HEK293 (cell line): Measurements from ENCODE around the gene GALNT10.

ENCODE experiments used
- CTCF ChIA-PET: fragments of 350-600 bp; formaldehyde crosslinking; extraction: SDS; loops from one replicate; lab custom pipeline; 2021; ENCODE audit warnings: antibody characterized with exemption; lab: Yijun Ruan, JAX
- POLR2A ChIA-PET: fragments of 300-600 bp; formaldehyde crosslinking; extraction: SDS; loops from one replicate; lab custom pipeline; 2020; ENCODE audit warnings: antibody characterized with exemption, inconsistent platforms; lab: Yijun Ruan, JAX
- H3K27ac ChIP-seq: fragments of 200-500 bp; sonication (Bioruptor generic); 2 replicates; pipeline ENCODE4 v1.5.1; 2014; ENCODE audit warnings: low read depth, low read length, control low read depth, inconsistent platforms; ENCODE audit errors: extremely low read depth
- H3K36me3 ChIP-seq, 2 experiments: fragments of 200-500 bp in 1 of 2; sonication (Bioruptor generic) in 1 of 2; 1 replicate in 1 of 2; 2 replicates in 1 of 2; pipeline ENCODE4 v1.5.1; 2014 to 2017; ENCODE audit warnings: inconsistent platforms in 2 of 2, low read length in 2 of 2; ENCODE audit not compliant: control insufficient read depth in 2 of 2, insufficient read depth in 1 of 2
- H3K4me1 ChIP-seq: fragments of 200-500 bp; sonication (Bioruptor generic); 2 replicates; pipeline ENCODE4 v1.5.1; 2014; ENCODE audit warnings: mild to moderate bottlenecking, low read length, inconsistent platforms; ENCODE audit not compliant: control insufficient read depth, insufficient read depth
- H3K4me3 ChIP-seq: 2 replicates; pipeline ENCODE4 v1.5.1; 2011; ENCODE audit warnings: low read depth, mild to moderate bottlenecking, control low read depth, low read length, moderate library complexity
- H3K9me3 ChIP-seq: fragments of 200-500 bp; sonication (Bioruptor generic); 2 replicates; pipeline ENCODE4 v1.5.1; 2014; ENCODE audit warnings: low read depth, low read length, inconsistent platforms; ENCODE audit not compliant: control insufficient read depth, insufficient read depth
- BCL11B ChIP-seq: fragments of 450-650 bp; formaldehyde crosslinking; IDR thresholded peaks from 2 replicates; pipeline ENCODE4 v1.5.1; 2016; ENCODE audit warnings: low read depth, missing biosample characterization, missing genetic modification characterization
- GLIS1 ChIP-seq: fragments of 450-650 bp; formaldehyde crosslinking; IDR thresholded peaks from 2 replicates; pipeline ENCODE4 v1.5.1; 2016; ENCODE audit warnings: missing biosample characterization, missing genetic modification characterization
- KLF8 ChIP-seq: fragments of 450-650 bp; formaldehyde crosslinking; IDR thresholded peaks from 2 replicates; pipeline ENCODE4 v1.5.1; 2016; ENCODE audit warnings: missing biosample characterization, missing genetic modification characterization
- SP2 ChIP-seq: fragments of 450-650 bp; formaldehyde crosslinking; IDR thresholded peaks from 2 replicates; pipeline ENCODE4 v1.5.1; 2016; ENCODE audit warnings: missing biosample characterization, missing genetic modification characterization
- ZBTB17 ChIP-seq: fragments of 450-650 bp; formaldehyde crosslinking; IDR thresholded peaks from 2 replicates; pipeline ENCODE4 v1.5.1; 2016; ENCODE audit warnings: missing biosample characterization, missing genetic modification characterization
- ZBTB8A ChIP-seq: fragments of 450-650 bp; formaldehyde crosslinking; IDR thresholded peaks from 2 replicates; pipeline ENCODE4 v1.5.1; 2016; ENCODE audit warnings: missing biosample characterization, missing genetic modification characterization
- ZNF10 ChIP-seq: fragments of 450-650 bp; formaldehyde crosslinking; IDR thresholded peaks from 2 replicates; pipeline ENCODE4 v1.5.1; 2017; ENCODE audit warnings: missing biosample characterization, missing genetic modification characterization
- ZNF26 ChIP-seq: fragments of 450-650 bp; formaldehyde crosslinking; IDR thresholded peaks from 2 replicates; pipeline ENCODE4 v1.5.1; 2016; ENCODE audit warnings: missing biosample characterization, missing genetic modification characterization
- ZNF274 ChIP-seq, 2 experiments: fragments of 200-500 bp in 1 of 2; fragments of 450-650 bp in 1 of 2; sonication (Bioruptor generic) in 1 of 2; formaldehyde crosslinking in 1 of 2; IDR thresholded peaks; 2 replicates each; pipeline versions ENCODE4 v1.5.1 to v1.6.1; 2014 to 2016; ENCODE audit warnings: borderline replicate concordance in 1 of 2, inconsistent platforms in 1 of 2, low read length in 1 of 2, missing biosample characterization in 1 of 2, missing genetic modification characterization in 1 of 2
- ZNF416 ChIP-seq: fragments of 450-650 bp; formaldehyde crosslinking; IDR thresholded peaks from 2 replicates; pipeline ENCODE4 v1.5.1; 2016; ENCODE audit warnings: missing biosample characterization, missing genetic modification characterization
- ZNF423 ChIP-seq: fragments of 450-650 bp; formaldehyde crosslinking; IDR thresholded peaks from 2 replicates; pipeline ENCODE4 v1.5.1; 2016; ENCODE audit warnings: missing biosample characterization, missing genetic modification characterization
- ZNF549 ChIP-seq: fragments of 450-650 bp; IDR thresholded peaks from 2 replicates; pipeline ENCODE4 v1.5.1; 2018; ENCODE audit warnings: missing biosample characterization, missing genetic modification characterization, mild to moderate bottlenecking, inconsistent platforms, moderate library complexity
- ZNF561 ChIP-seq: fragments of 450-650 bp; IDR thresholded peaks from 2 replicates; pipeline ENCODE4 v1.5.1; 2018; ENCODE audit warnings: missing biosample characterization, missing genetic modification characterization, borderline replicate concordance
- ZNF600 ChIP-seq: fragments of 450-650 bp; formaldehyde crosslinking; IDR thresholded peaks from 2 replicates; pipeline ENCODE4 v1.5.1; 2016; ENCODE audit warnings: missing biosample characterization, missing genetic modification characterization
- ZNF747 ChIP-seq: fragments of 450-650 bp; formaldehyde crosslinking; IDR thresholded peaks from 2 replicates; pipeline ENCODE4 v1.5.1; 2016; ENCODE audit warnings: missing biosample characterization, missing genetic modification characterization
- ZNF776 ChIP-seq: fragments of 450-650 bp; formaldehyde crosslinking; IDR thresholded peaks from 2 replicates; pipeline ENCODE4 v1.5.0; 2017; ENCODE audit warnings: missing biosample characterization, missing genetic modification characterization, borderline replicate concordance
- ZSCAN16 ChIP-seq: fragments of 450-650 bp; formaldehyde crosslinking; IDR thresholded peaks from 2 replicates; pipeline ENCODE4 v1.5.1; 2016; ENCODE audit warnings: missing biosample characterization, missing genetic modification characterization
- TF ChIP-seq, protein P1 (sequence below): fragments of 450-650 bp; formaldehyde crosslinking; conservative IDR thresholded peaks from 2 replicates; pipeline ENCODE4 v1.5.1; 2016; ENCODE audit warnings: low read depth, missing biosample characterization, missing genetic modification characterization
- TF ChIP-seq, protein P2 (sequence below): fragments of 450-650 bp; formaldehyde crosslinking; IDR thresholded peaks from 2 replicates; pipeline ENCODE4 v1.5.1; 2016; ENCODE audit warnings: missing biosample characterization, missing genetic modification characterization
- TF ChIP-seq, protein P3 (sequence below): fragments of 450-650 bp; formaldehyde crosslinking; IDR thresholded peaks from 2 replicates; pipeline ENCODE4 v1.5.1; 2016; ENCODE audit warnings: missing biosample characterization, missing genetic modification characterization, borderline replicate concordance

Gene GALNT10

DNA sequence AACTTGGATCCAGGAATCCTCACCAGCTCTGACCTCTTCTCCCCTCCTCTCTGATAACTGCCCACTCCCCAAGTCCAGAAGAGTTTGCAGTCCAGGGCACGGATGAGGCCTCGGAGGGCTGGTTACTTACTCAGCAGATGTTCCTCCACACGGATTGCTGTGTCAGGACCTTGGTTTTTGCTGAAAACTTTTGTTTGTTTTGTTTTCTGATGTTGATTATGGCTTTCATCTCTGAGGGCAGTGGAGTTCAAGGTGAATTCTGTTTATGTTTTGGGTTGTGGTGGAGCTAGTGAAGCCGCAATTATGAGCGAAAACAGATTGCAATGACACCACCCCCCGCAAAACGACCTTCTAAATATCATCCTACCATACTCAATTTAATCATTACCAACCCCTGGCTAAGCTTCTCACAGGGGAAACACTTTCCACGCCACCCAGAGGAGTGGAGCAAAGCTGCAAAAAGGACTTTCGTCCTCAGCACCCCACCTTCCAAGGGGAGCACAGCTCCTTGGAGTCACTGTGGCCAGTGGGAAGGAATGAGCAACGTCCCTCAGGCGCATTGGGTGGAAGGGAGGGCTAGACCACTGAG is 162.5 kb downstream of the GALNT10 start (continued):
- TF ChIP-seq ZNF10 (tag by site-specific recombination): no peak
- no peak for TF ChIP-seq ZNF416
- no peak for TF ChIP-seq BCL11B
- TF ChIP-seq ZNF423: no peak
- no peak for TF ChIP-seq ZBTB8A (tag by site-specific recombination)

DNA sequence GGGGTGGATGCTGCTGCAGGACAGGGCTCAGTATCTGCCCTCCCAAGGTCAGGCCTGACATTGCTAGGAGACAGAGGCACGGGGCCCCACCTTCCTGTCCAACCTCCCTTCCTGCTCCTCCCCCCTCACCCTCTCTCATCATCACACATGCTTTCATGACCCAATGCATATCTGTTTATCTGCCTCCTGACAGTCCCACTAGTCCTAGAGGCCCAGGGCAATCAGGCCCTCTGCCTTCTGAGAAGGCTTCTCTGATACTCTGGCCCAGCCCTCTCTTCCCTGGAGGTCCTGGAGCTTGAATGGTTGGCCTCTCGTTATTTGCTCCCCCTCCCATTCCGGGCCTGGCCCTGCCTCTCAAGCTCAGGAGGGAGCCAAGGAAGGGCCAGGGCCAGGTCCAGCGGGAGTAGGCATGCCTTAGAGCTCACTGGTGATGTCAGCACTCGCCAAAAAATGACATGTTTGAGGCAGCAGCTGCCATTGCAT is 164.6 kb downstream of the GALNT10 start:
- Histone ChIP-seq H3K27ac (no peak overlapping the region), H3K36me3 (no peaks in the 10 kb centered on the region), H3K9me3 (no peaks in the 10 kb centered on the region), H3K4me3 (no peak overlapping the region), H3K4me1 (no peaks in the 10 kb centered on the region)
- ChIA-PET CTCF (no interaction called here), POLR2A (no interaction called here)
- TF ChIP-seq ZBTB17: no peak
- peak; percentile 14; the same call in 1 of the 2 replicates for TF ChIP-seq GLIS1 (tag by site-specific recombination)

DNA sequence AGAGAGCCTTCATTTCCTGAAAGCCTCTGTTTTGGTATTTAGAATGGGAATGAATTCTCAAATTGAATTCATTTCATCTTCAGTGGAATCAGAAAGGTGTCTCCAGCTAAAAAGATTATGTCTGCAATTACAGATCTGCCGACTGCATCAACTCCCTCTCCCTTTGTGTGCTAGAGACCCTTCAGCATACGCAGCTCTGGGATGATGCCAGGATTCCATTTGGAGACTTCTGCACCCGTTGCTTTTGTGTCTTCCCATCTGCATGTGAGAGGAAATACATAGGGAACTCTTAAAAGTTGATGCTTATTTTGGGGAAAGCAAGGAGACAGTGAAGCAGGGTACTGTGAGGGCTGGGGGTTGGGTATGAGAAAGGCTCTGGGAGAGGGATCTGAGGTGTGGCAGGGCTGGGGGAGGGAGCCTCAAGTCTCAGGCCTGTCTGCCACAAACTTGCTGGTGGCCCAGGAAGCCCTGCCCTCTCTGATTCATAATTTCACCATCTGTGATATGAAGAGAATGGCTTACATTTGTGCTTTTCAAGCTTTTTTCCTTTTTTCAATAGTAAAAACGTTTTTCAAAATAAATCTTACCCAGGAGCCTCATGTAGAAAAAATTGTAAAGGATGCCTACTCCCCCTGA is 165.6 kb downstream of the GALNT10 start:
- Histone ChIP-seq H3K36me3 (no peaks in the 10 kb centered on the region), H3K27ac (no peak overlapping the region), H3K4me3 (no peak overlapping the region), H3K4me1 (no peaks in the 10 kb centered on the region), H3K9me3 (no peaks in the 10 kb centered on the region)
- CTCF ChIA-PET: no interaction called here
- POLR2A ChIA-PET: no interaction called here
- TF ChIP-seq KLF8: no peak
- no peak for TF ChIP-seq SP2 (tag by site-specific recombination)
- TF ChIP-seq, protein P1, sequence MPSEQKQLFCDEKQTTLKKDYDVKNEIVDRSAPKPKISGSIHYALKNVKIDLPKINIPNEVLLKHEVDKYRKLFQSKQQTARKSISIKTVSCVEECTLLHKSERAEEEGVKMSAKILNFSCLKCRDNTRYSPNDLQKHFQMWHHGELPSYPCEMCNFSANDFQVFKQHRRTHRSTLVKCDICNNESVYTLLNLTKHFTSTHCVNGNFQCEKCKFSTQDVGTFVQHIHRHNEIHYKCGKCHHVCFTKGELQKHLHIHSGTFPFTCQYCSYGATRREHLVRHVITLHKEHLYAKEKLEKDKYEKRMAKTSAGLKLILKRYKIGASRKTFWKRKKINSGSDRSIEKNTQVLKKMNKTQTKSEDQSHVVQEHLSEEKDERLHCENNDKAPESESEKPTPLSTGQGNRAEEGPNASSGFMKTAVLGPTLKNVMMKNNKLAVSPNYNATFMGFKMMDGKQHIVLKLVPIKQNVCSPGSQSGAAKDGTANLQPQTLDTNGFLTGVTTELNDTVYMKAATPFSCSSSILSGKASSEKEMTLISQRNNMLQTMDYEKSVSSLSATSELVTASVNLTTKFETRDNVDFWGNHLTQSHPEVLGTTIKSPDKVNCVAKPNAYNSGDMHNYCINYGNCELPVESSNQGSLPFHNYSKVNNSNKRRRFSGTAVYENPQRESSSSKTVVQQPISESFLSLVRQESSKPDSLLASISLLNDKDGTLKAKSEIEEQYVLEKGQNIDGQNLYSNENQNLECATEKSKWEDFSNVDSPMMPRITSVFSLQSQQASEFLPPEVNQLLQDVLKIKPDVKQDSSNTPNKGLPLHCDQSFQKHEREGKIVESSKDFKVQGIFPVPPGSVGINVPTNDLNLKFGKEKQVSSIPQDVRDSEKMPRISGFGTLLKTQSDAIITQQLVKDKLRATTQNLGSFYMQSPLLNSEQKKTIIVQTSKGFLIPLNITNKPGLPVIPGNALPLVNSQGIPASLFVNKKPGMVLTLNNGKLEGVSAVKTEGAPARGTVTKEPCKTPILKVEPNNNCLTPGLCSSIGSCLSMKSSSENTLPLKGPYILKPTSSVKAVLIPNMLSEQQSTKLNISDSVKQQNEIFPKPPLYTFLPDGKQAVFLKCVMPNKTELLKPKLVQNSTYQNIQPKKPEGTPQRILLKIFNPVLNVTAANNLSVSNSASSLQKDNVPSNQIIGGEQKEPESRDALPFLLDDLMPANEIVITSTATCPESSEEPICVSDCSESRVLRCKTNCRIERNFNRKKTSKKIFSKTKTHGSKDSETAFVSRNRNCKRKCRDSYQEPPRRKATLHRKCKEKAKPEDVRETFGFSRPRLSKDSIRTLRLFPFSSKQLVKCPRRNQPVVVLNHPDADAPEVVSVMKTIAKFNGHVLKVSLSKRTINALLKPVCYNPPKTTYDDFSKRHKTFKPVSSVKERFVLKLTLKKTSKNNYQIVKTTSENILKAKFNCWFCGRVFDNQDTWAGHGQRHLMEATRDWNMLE: no peak
- TF ChIP-seq ZNF561 (tag by site-specific recombination): no peak
- no peak for TF ChIP-seq ZNF274 (IDR thresholded peaks at IDR 0.05; ENCODE audit: low read length)
- no peak for TF ChIP-seq ZNF274 (tag by site-specific recombination; IDR thresholded peaks at IDR 0.05; ENCODE audit: borderline replicate concordance)
- no peak for TF ChIP-seq ZSCAN16 (tag by site-specific recombination)
- no peak for TF ChIP-seq ZNF549 (tag by site-specific recombination)
- no peak for TF ChIP-seq ZNF600 (tag by site-specific recombination)
- no peak for TF ChIP-seq ZNF776 (tag by site-specific recombination)
- TF ChIP-seq ZBTB8A (tag by site-specific recombination): no peak
- TF ChIP-seq, protein P2, sequence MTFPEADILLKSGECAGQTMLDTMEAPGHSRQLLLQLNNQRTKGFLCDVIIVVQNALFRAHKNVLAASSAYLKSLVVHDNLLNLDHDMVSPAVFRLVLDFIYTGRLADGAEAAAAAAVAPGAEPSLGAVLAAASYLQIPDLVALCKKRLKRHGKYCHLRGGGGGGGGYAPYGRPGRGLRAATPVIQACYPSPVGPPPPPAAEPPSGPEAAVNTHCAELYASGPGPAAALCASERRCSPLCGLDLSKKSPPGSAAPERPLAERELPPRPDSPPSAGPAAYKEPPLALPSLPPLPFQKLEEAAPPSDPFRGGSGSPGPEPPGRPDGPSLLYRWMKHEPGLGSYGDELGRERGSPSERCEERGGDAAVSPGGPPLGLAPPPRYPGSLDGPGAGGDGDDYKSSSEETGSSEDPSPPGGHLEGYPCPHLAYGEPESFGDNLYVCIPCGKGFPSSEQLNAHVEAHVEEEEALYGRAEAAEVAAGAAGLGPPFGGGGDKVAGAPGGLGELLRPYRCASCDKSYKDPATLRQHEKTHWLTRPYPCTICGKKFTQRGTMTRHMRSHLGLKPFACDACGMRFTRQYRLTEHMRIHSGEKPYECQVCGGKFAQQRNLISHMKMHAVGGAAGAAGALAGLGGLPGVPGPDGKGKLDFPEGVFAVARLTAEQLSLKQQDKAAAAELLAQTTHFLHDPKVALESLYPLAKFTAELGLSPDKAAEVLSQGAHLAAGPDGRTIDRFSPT (tag by site-specific recombination): no peak
- no peak for TF ChIP-seq ZNF26
- TF ChIP-seq, protein P3, sequence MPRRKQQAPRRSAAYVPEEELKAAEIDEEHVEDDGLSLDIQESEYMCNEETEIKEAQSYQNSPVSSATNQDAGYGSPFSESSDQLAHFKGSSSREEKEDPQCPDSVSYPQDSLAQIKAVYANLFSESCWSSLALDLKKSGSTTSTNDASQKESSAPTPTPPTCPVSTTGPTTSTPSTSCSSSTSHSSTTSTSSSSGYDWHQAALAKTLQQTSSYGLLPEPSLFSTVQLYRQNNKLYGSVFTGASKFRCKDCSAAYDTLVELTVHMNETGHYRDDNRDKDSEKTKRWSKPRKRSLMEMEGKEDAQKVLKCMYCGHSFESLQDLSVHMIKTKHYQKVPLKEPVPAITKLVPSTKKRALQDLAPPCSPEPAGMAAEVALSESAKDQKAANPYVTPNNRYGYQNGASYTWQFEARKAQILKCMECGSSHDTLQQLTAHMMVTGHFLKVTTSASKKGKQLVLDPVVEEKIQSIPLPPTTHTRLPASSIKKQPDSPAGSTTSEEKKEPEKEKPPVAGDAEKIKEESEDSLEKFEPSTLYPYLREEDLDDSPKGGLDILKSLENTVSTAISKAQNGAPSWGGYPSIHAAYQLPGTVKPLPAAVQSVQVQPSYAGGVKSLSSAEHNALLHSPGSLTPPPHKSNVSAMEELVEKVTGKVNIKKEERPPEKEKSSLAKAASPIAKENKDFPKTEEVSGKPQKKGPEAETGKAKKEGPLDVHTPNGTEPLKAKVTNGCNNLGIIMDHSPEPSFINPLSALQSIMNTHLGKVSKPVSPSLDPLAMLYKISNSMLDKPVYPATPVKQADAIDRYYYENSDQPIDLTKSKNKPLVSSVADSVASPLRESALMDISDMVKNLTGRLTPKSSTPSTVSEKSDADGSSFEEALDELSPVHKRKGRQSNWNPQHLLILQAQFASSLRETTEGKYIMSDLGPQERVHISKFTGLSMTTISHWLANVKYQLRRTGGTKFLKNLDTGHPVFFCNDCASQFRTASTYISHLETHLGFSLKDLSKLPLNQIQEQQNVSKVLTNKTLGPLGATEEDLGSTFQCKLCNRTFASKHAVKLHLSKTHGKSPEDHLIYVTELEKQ (tag by site-specific recombination): no peak
- no peak for TF ChIP-seq ZNF747 (tag by site-specific recombination)
